Endothelial cell of umbilical vein (primary cell): ENCODE data around the gene SAMD4A. TPM values are rescaled to one million over a fixed set of nuclear protein-coding genes. Genes with fewer than 3 reads are reported as not detected.

Experiments
- BruUV-seq: library from RNA; stranded (reverse); fragments of 400-500 nt; replicated peaks from 2 replicates; lab custom pipeline; 2021; lab: Mats Ljungman, UMichigan
- CTCF ChIA-PET: fragments of 300-600, 350-600 bp; sonication (Branson Sonifier 250); formaldehyde crosslinking; loops from one replicate; lab custom pipeline; 2021; ENCODE audit warnings: antibody characterized with exemption, inconsistent platforms; lab: Charles Lee
- POLR2A ChIA-PET: fragments of 300-600, 350-600 bp; sonication (Branson Sonifier 250); formaldehyde crosslinking; loops from one replicate; lab custom pipeline; 2021; ENCODE audit warnings: antibody characterized with exemption, inconsistent platforms; lab: Charles Lee
- DNase-seq: peaks from one replicate; pipeline ENCODE4 v3.0.0-alpha.2; 2011; ENCODE audit warnings: low read depth, low spot score
- FAIRE-seq: peaks from 2 replicates; lab custom pipeline; 2011; peaks lifted over from hg19 to GRCh38; lab: Jason Lieb, UNC
- H2AFZ ChIP-seq: 2 replicates; pipeline ENCODE4 v1.6.0; 2012; ENCODE audit warnings: low read depth, low read length, control low read depth, inconsistent platforms
- H3K27ac ChIP-seq: 2 replicates; pipeline ENCODE4 v1.5.1; 2011; ENCODE audit warnings: low read depth, mild to moderate bottlenecking, control low read depth, low read length, moderate library complexity; ENCODE audit not compliant: insufficient read depth
- H3K27me3 ChIP-seq, 2 experiments: 2 replicates each; pipeline versions ENCODE4 v1.6.0 to v1.6.1; 2011; ENCODE audit warnings: low read length in 2 of 2, mixed read lengths in 1 of 2; ENCODE audit not compliant: control insufficient read depth in 2 of 2, insufficient read depth in 2 of 2
- H3K36me3 ChIP-seq, 2 experiments: 2 replicates in 1 of 2; 3 replicates in 1 of 2; pipeline ENCODE4 v1.5.1; 2011; ENCODE audit warnings: low read length in 2 of 2, mild to moderate bottlenecking in 1 of 2, moderate library complexity in 1 of 2; ENCODE audit not compliant: control insufficient read depth in 2 of 2, insufficient read depth in 2 of 2; ENCODE audit errors: extremely low read depth in 1 of 2
- H3K4me1 ChIP-seq: 3 replicates; pipeline ENCODE4 v1.5.1; 2011; ENCODE audit warnings: mild to moderate bottlenecking, low read length; ENCODE audit not compliant: control insufficient read depth, insufficient read depth; ENCODE audit errors: extremely low read depth
- H3K4me2 ChIP-seq: 2 replicates; pipeline ENCODE4 v1.6.1; 2011; ENCODE audit warnings: low read length, control low read depth, mixed read lengths; ENCODE audit not compliant: insufficient read depth
- H3K4me3 ChIP-seq, 3 experiments: fragments of 200-600 bp in 1 of 3; sonication (generic), shearing (Covaris generic) in 1 of 3; replicated peaks in 1 of 3; 2 replicates each; pipeline ENCODE4 v1.5.1; 2011 to 2016; ENCODE audit warnings: control low read depth in 3 of 3, low read length in 3 of 3, mild to moderate bottlenecking in 2 of 3, inconsistent platforms in 1 of 3, low read depth in 1 of 3, moderate library complexity in 1 of 3; ENCODE audit not compliant: insufficient read depth in 1 of 3
- H3K79me2 ChIP-seq: 2 replicates; pipeline ENCODE4 v1.6.0; 2012; ENCODE audit warnings: low read length, inconsistent platforms; ENCODE audit not compliant: control insufficient read depth, insufficient read depth
- H3K9ac ChIP-seq: replicated peaks from 2 replicates; pipeline ENCODE3; 2011; ENCODE audit warnings: low read length, control low read depth; ENCODE audit not compliant: insufficient read depth; ENCODE audit errors: extremely low read depth
- H3K9me1 ChIP-seq: replicated peaks from 3 replicates; pipeline ENCODE4 v1.6.0; 2011; ENCODE audit warnings: mild to moderate bottlenecking, low read length; ENCODE audit not compliant: control insufficient read depth, insufficient read depth; ENCODE audit errors: extremely low read depth
- H3K9me3 ChIP-seq: replicated peaks from 2 replicates; pipeline ENCODE4 v1.5.1; 2012; ENCODE audit warnings: low read length, inconsistent platforms; ENCODE audit not compliant: control insufficient read depth, insufficient read depth
- H4K20me1 ChIP-seq: replicated peaks from 2 replicates; pipeline ENCODE3; 2011; ENCODE audit warnings: mild to moderate bottlenecking, low read length; ENCODE audit not compliant: control insufficient read depth, insufficient read depth; ENCODE audit errors: extremely low read depth
- CTCF ChIP-seq, 2 donors: IDR thresholded peaks; 1 replicate in 1 of 2; 2 replicates in 1 of 2; pipeline ENCODE4 v1.5.1; 2011; ENCODE audit warnings: low read length in 2 of 2, mild to moderate bottlenecking in 2 of 2, moderate library complexity in 2 of 2, control low read depth in 1 of 2, inconsistent platforms in 1 of 2, low read depth in 1 of 2; ENCODE audit not compliant: insufficient read depth in 1 of 2; ENCODE audit errors: extremely low read depth in 1 of 2
- EZH2 ChIP-seq: IDR thresholded peaks from 2 replicates; pipeline ENCODE4 v1.6.1; 2012; ENCODE audit warnings: borderline replicate concordance, low read depth, mild to moderate bottlenecking, moderate library complexity, low read length, inconsistent platforms; ENCODE audit not compliant: severe bottlenecking
- FOS ChIP-seq: IDR thresholded peaks from 2 replicates; pipeline ENCODE4 v1.6.1; 2011; ENCODE audit warnings: mild to moderate bottlenecking, low read length, moderate library complexity, borderline replicate concordance; ENCODE audit not compliant: insufficient read depth
- GATA2 ChIP-seq: IDR thresholded peaks from 2 replicates; pipeline ENCODE4 v1.7.0; 2011; ENCODE audit warnings: low read depth, mild to moderate bottlenecking, moderate library complexity, mixed read lengths, low read length; ENCODE audit not compliant: insufficient read length, insufficient read depth
- JUN ChIP-seq: IDR thresholded peaks from 2 replicates; pipeline ENCODE4 v1.6.1; 2011; ENCODE audit warnings: borderline replicate concordance, low read depth; ENCODE audit not compliant: insufficient read length, insufficient read depth
- MAX ChIP-seq: IDR thresholded peaks from 2 replicates; pipeline ENCODE4 v1.6.1; 2011; ENCODE audit not compliant: insufficient read depth, insufficient read length
- MYC ChIP-seq: IDR thresholded peaks from one replicate; pipeline ENCODE4 v1.6.1; 2011; ENCODE audit warnings: mild to moderate bottlenecking, low read depth, low read length
- POLR2A ChIP-seq: IDR thresholded peaks from 2 replicates; pipeline ENCODE4 v1.6.1; 2012; ENCODE audit warnings: low read depth, mild to moderate bottlenecking, control low read depth, low read length
- POLR2AphosphoS5 ChIP-seq: IDR thresholded peaks from 2 replicates; pipeline ENCODE4 v1.6.1; 2012; ENCODE audit warnings: low read depth, mild to moderate bottlenecking, control low read depth, low read length, moderate library complexity; ENCODE audit not compliant: insufficient read depth
- dilution Hi-C: fragments of 300-500 bp; cut with MboI; formaldehyde crosslinking; loops from one replicate; pipeline ENCODE4 v1.15.0; 2019; ENCODE audit warnings: low sequenced_read_pairs; ENCODE audit not compliant: extremely low pct_ligation_motif_present
- intact Hi-C: fragments of 100-400 bp; cut with micrococcal nuclease; formaldehyde crosslinking; loops from one replicate; pipeline ENCODE4 v1.10.0; 2022
- polyA plus RNA-seq, 4 experiments: library from polyadenylated mRNA; depleted of rRNA in 3 of 4; stranded (reverse) in 3 of 4; unstranded in 1 of 4; fragments of >200 nt; gene quantifications; 2 replicates each; pipeline versions ENCODE4 v1.2.1 to v1.2.3, GENCODE V29; 2011 to 2012; ENCODE audit warnings: missing spikeins in 1 of 4
- total RNA-seq: library from RNA; stranded (reverse); gene quantifications from 2 replicates; pipeline ENCODE4 v1.2.3, GENCODE V29; 2021

Gene SAMD4A
- total and polyA plus RNA-seq, 2 donors (not counting 3 experiments of a cell fraction or from before 2014, with no cell fraction given) = 37.7 to 95.3 TPM

- POLR2A ChIA-PET = no interaction called here
- no peak overlapping the region for H3K4me2 ChIP-seq
- H3K79me2 ChIP-seq = no peaks in the 10 kb centered on the region
- no peaks in the 10 kb centered on the region for H3K9me3 ChIP-seq
- CTCF ChIA-PET = interaction anchor here (1.5 kb wide), 1 partner anchor 203 kb away, joined by 4 read pairs; no protein-coding TSS in a partner anchor
- DNase-seq (no peak), FAIRE-seq (no peak)
- H2AFZ ChIP-seq = no peak overlapping the region
- peaks cover 13% of the 10 kb centered on the region for H3K4me1 ChIP-seq
- dilution Hi-C loops (no loop called here), intact Hi-C loops (no loop called here)
- BruUV-seq = no TSS peak
- no peak for TF ChIP-seq EZH2
- no peak for TF ChIP-seq MYC
- TF ChIP-seq MAX = no peak
- no peak for TF ChIP-seq FOS
- no peak for TF ChIP-seq JUN
- no peaks in the 10 kb centered on the region for H4K20me1 ChIP-seq
- H3K4me3 ChIP-seq = no peak overlapping the region
- no peak overlapping the region for H3K9ac ChIP-seq
- no peaks in the 10 kb centered on the region for H3K27me3 ChIP-seq
- H3K9me1 ChIP-seq = no peaks in the 10 kb centered on the region
- H3K27ac ChIP-seq = no peak overlapping the region
- peaks cover 23 to 42% of the 10 kb centered on the region in 2 experiments for H3K36me3 ChIP-seq
Measured at GRCh38 chr14:54767139-54767431, 200.2 kb downstream of the SAMD4A start.

GRCh38 chr14:54767450-54767849, 200.5 kb downstream of the SAMD4A start:
- Histone ChIP-seq H3K9me3 (no peaks in the 10 kb centered on the region), H4K20me1 (no peaks in the 10 kb centered on the region), H3K4me2 (no peak overlapping the region), H3K4me3 (no peak overlapping the region), H3K9ac (no peak overlapping the region), H2AFZ (no peak overlapping the region), H3K36me3 (peaks cover 23 to 42% of the 10 kb centered on the region in 2 experiments), H3K79me2 (no peaks in the 10 kb centered on the region), H3K27ac (no peak overlapping the region), H3K9me1 (no peaks in the 10 kb centered on the region), H3K27me3 (no peaks in the 10 kb centered on the region), H3K4me1 (peaks cover 13% of the 10 kb centered on the region)
- ChIA-PET POLR2A (no interaction called here), CTCF (interaction anchor here (1.5 kb wide), 1 partner anchor 203 kb away, joined by 4 read pairs; no protein-coding TSS in a partner anchor)
- dilution Hi-C loops = no loop called here
- intact Hi-C loops = no loop called here
- FAIRE-seq (no peak), DNase-seq (no peak)
- TF ChIP-seq CTCF (IDR thresholded peaks at IDR 0.05; ENCODE audit: extremely low read depth in 1 of 2, insufficient read depth in 1 of 2, low read depth in 1 of 2, low read length in 2 of 2) (no peak), EZH2 (no peak), POLR2AphosphoS5 (no peak), MAX (no peak), POLR2A (no peak), FOS (no peak), JUN (no peak), GATA2 (no peak), MYC (no peak)
- no TSS peak for BruUV-seq
